H1 (cell line): ENCODE measurements around the gene GALNT2. TPM values are rescaled to one million over a fixed set of nuclear protein-coding genes. Genes with fewer than 3 reads are reported as not detected.

Source experiments
- CBX8 ChIP-seq: fragments of 300-800, 300-1000 bp; sonication (generic); IDR thresholded peaks from 2 replicates; pipeline ENCODE4 v1.7.1; 2016; ENCODE audit warnings: low read depth, low read length, borderline replicate concordance
- polyA plus RNA-seq, 7 experiments: library from polyadenylated mRNA; depleted of rRNA in 3 of 7; stranded (reverse) in 5 of 7; unstranded in 2 of 7; fragments of >200 nt in 5 of 7; fragments of 200-250 nt in 2 of 7; gene quantifications; 1 replicate in 5 of 7; 2 replicates in 1 of 7; 4 replicates in 1 of 7; pipeline versions ENCODE4 v1.2.1 to v1.2.3, GENCODE V29; 2011 to 2013; ENCODE audit warnings: missing spikeins in 2 of 7, mixed read lengths in 2 of 7
- total RNA-seq: library from RNA; stranded (reverse); fragmentation: NEBNext Ultra II Directional; extraction: Animal tissue kit (Norgen Biotek cat#: 25700); gene quantifications from 2 replicates; pipeline ENCODE4 v1.2.1, GENCODE V29; 2021
- TF ChIP-seq, protein P1 (sequence below): fragments of 300-600 bp; sonication (generic); IDR thresholded peaks from 2 replicates; pipeline ENCODE4 v1.7.1; 2012; ENCODE audit warnings: low read length, moderate library complexity, mild to moderate bottlenecking, inconsistent platforms; ENCODE audit not compliant: insufficient replicate concordance

The GALNT2 gene
- total and polyA plus RNA-seq, 2 of the 8 experiments (the other 6 are each of a cell fraction or from before 2014, with no cell fraction given): 34.5 to 75.3 TPM

DNA sequence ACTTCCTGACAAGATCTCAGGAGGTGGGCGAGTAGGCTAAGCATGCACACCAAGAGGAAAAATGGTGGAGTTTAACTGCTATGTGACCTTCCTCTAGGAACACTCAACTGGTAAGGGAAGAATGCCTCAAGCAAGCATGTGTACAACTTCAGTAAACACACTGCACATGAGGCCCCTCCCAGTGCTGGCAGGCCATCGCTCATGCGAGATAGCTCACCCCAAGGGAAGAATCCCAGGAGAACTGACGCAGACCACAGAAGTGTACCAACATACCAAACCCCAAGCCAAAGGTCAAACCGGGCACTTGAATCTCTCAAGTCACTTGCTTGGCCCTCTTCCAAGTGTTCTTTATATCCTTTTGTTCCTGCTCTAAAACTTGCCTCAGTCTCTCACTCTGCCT is 40.5 kb upstream of the GALNT2 start (continued):
- TF ChIP-seq, protein P1, sequence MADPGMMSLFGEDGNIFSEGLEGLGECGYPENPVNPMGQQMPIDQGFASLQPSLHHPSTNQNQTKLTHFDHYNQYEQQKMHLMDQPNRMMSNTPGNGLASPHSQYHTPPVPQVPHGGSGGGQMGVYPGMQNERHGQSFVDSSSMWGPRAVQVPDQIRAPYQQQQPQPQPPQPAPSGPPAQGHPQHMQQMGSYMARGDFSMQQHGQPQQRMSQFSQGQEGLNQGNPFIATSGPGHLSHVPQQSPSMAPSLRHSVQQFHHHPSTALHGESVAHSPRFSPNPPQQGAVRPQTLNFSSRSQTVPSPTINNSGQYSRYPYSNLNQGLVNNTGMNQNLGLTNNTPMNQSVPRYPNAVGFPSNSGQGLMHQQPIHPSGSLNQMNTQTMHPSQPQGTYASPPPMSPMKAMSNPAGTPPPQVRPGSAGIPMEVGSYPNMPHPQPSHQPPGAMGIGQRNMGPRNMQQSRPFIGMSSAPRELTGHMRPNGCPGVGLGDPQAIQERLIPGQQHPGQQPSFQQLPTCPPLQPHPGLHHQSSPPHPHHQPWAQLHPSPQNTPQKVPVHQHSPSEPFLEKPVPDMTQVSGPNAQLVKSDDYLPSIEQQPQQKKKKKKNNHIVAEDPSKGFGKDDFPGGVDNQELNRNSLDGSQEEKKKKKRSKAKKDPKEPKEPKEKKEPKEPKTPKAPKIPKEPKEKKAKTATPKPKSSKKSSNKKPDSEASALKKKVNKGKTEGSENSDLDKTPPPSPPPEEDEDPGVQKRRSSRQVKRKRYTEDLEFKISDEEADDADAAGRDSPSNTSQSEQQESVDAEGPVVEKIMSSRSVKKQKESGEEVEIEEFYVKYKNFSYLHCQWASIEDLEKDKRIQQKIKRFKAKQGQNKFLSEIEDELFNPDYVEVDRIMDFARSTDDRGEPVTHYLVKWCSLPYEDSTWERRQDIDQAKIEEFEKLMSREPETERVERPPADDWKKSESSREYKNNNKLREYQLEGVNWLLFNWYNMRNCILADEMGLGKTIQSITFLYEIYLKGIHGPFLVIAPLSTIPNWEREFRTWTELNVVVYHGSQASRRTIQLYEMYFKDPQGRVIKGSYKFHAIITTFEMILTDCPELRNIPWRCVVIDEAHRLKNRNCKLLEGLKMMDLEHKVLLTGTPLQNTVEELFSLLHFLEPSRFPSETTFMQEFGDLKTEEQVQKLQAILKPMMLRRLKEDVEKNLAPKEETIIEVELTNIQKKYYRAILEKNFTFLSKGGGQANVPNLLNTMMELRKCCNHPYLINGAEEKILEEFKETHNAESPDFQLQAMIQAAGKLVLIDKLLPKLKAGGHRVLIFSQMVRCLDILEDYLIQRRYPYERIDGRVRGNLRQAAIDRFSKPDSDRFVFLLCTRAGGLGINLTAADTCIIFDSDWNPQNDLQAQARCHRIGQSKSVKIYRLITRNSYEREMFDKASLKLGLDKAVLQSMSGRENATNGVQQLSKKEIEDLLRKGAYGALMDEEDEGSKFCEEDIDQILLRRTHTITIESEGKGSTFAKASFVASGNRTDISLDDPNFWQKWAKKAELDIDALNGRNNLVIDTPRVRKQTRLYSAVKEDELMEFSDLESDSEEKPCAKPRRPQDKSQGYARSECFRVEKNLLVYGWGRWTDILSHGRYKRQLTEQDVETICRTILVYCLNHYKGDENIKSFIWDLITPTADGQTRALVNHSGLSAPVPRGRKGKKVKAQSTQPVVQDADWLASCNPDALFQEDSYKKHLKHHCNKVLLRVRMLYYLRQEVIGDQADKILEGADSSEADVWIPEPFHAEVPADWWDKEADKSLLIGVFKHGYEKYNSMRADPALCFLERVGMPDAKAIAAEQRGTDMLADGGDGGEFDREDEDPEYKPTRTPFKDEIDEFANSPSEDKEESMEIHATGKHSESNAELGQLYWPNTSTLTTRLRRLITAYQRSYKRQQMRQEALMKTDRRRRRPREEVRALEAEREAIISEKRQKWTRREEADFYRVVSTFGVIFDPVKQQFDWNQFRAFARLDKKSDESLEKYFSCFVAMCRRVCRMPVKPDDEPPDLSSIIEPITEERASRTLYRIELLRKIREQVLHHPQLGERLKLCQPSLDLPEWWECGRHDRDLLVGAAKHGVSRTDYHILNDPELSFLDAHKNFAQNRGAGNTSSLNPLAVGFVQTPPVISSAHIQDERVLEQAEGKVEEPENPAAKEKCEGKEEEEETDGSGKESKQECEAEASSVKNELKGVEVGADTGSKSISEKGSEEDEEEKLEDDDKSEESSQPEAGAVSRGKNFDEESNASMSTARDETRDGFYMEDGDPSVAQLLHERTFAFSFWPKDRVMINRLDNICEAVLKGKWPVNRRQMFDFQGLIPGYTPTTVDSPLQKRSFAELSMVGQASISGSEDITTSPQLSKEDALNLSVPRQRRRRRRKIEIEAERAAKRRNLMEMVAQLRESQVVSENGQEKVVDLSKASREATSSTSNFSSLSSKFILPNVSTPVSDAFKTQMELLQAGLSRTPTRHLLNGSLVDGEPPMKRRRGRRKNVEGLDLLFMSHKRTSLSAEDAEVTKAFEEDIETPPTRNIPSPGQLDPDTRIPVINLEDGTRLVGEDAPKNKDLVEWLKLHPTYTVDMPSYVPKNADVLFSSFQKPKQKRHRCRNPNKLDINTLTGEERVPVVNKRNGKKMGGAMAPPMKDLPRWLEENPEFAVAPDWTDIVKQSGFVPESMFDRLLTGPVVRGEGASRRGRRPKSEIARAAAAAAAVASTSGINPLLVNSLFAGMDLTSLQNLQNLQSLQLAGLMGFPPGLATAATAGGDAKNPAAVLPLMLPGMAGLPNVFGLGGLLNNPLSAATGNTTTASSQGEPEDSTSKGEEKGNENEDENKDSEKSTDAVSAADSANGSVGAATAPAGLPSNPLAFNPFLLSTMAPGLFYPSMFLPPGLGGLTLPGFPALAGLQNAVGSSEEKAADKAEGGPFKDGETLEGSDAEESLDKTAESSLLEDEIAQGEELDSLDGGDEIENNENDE: no peak
- no peak for TF ChIP-seq CBX8
